ENCODE results near the gene CD247. TPM values are rescaled to one million over a fixed set of nuclear protein-coding genes. Genes with fewer than 3 reads are reported as not detected.

CD247 gene
- total and polyA plus RNA-seq, 10 of the 15 experiments (the other 5 are each of a cell fraction or from before 2014, with no cell fraction given): 0.10 to 0.77 (median 0.30) TPM

DNA sequence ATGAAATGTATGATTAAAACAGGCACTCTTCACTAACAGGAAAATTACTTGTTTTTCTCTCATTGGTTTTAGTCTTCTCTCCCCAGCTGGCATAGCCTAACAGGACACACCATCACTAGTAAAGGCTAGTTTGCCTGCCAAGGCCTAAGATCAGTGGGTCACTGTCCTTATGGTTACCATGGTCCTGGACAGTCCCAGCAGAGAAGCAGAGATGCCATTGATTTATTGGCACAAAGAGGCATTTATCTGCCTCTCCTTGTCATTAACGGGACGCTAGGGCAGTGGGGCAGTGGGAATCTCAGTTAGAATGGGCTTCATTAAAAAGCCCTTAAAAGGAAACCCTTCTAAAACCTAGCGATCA, 13.9 kb downstream of the CD247 start (continued):
- TF ChIP-seq, protein P1, sequence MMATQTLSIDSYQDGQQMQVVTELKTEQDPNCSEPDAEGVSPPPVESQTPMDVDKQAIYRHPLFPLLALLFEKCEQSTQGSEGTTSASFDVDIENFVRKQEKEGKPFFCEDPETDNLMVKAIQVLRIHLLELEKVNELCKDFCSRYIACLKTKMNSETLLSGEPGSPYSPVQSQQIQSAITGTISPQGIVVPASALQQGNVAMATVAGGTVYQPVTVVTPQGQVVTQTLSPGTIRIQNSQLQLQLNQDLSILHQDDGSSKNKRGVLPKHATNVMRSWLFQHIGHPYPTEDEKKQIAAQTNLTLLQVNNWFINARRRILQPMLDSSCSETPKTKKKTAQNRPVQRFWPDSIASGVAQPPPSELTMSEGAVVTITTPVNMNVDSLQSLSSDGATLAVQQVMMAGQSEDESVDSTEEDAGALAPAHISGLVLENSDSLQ (IDR thresholded peaks at IDR 0.05): no peak
- TF ChIP-seq GABPA (IDR thresholded peaks at IDR 0.05; ENCODE audit: low read depth): no peak
- TF ChIP-seq, protein P2, sequence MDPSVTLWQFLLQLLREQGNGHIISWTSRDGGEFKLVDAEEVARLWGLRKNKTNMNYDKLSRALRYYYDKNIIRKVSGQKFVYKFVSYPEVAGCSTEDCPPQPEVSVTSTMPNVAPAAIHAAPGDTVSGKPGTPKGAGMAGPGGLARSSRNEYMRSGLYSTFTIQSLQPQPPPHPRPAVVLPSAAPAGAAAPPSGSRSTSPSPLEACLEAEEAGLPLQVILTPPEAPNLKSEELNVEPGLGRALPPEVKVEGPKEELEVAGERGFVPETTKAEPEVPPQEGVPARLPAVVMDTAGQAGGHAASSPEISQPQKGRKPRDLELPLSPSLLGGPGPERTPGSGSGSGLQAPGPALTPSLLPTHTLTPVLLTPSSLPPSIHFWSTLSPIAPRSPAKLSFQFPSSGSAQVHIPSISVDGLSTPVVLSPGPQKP (IDR thresholded peaks at IDR 0.05; ENCODE audit: low read depth, low read length): no peak
- no peak for TF ChIP-seq YY1 (IDR thresholded peaks at IDR 0.05; ENCODE audit: low read depth, low read length)
- TF ChIP-seq TAF1 (IDR thresholded peaks at IDR 0.05; ENCODE audit: borderline replicate concordance, low read depth, low read length): no peak
- no peak for TF ChIP-seq IKZF2 (IDR thresholded peaks at IDR 0.05)
- no peak for TF ChIP-seq MXI1 (IDR thresholded peaks at IDR 0.05; ENCODE audit: low read depth, low read length)
- TF ChIP-seq MTA2 (IDR thresholded peaks at IDR 0.05; ENCODE audit: low read depth): no peak
- TF ChIP-seq, protein P3, sequence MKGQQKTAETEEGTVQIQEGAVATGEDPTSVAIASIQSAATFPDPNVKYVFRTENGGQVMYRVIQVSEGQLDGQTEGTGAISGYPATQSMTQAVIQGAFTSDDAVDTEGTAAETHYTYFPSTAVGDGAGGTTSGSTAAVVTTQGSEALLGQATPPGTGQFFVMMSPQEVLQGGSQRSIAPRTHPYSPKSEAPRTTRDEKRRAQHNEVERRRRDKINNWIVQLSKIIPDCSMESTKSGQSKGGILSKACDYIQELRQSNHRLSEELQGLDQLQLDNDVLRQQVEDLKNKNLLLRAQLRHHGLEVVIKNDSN (IDR thresholded peaks at IDR 0.05; ENCODE audit: borderline replicate concordance, extremely low read length, insufficient read depth, low read depth, low read length): no peak
- TF ChIP-seq IKZF1 (conservative IDR thresholded peaks at IDR 0.05): no peak
